ENCODE data around the gene ADIPOR1. TPM values are rescaled to one million over a fixed set of nuclear protein-coding genes. Genes with fewer than 3 reads are reported as not detected.
"Not testable (repeated sequence)": the region's sequence is repeated elsewhere in the genome, so short reads cannot be mapped to it uniquely, and the experiment has no call there.

Gene ADIPOR1, protein sequence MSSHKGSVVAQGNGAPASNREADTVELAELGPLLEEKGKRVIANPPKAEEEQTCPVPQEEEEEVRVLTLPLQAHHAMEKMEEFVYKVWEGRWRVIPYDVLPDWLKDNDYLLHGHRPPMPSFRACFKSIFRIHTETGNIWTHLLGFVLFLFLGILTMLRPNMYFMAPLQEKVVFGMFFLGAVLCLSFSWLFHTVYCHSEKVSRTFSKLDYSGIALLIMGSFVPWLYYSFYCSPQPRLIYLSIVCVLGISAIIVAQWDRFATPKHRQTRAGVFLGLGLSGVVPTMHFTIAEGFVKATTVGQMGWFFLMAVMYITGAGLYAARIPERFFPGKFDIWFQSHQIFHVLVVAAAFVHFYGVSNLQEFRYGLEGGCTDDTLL
- 82.2 and 92.9 TPM in 2 replicates for total RNA-seq

DNA sequence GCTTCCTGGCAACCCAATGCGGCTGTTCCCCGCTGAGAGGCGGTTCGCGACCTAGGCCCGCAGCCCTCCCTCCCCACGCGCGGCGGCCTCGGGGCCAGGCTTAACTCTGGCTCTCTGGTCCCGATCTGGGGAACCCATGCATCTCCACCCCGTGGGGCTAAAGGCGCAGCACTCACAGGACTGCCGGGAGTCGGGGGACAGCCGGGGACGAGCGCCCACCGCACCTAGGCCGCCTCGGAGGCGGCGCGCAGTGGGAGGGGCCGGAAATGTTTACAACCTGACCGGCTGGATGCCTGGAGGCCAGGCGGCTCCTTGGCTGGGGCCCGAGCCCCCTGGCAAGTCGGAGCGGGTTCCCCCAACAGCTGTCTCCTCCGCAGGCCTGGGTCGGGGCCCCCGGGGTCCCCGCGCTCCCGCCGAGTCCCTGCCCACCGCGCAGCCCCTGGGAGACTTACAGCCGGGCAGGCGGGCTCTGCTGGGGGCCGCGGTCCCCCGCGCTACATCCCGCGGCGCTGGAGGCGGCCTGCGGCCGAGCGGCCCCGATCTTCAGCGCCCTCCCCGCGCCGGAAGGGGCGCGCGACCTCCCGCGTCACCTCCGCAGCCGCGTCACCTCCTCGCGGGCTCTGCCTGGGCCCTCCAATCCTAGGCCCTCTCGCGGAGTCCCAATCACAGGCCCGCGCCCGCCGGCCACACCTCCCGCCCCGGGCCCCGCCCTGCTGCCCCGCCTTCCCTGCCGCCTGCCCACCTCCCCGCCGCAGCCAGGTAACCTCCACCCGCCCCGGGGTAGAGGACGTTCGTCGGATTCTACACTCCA is at the start of gene ADIPOR1:
ADIPOR1 (minus strand) TSS at position 580 of the 811 bp plus-strand sequence. CDS start 7,242 bp downstream, outside the sequence.
- no peak for DNase-seq (ENCODE audit: extremely low read depth, low read depth, low spot score)

DNA sequence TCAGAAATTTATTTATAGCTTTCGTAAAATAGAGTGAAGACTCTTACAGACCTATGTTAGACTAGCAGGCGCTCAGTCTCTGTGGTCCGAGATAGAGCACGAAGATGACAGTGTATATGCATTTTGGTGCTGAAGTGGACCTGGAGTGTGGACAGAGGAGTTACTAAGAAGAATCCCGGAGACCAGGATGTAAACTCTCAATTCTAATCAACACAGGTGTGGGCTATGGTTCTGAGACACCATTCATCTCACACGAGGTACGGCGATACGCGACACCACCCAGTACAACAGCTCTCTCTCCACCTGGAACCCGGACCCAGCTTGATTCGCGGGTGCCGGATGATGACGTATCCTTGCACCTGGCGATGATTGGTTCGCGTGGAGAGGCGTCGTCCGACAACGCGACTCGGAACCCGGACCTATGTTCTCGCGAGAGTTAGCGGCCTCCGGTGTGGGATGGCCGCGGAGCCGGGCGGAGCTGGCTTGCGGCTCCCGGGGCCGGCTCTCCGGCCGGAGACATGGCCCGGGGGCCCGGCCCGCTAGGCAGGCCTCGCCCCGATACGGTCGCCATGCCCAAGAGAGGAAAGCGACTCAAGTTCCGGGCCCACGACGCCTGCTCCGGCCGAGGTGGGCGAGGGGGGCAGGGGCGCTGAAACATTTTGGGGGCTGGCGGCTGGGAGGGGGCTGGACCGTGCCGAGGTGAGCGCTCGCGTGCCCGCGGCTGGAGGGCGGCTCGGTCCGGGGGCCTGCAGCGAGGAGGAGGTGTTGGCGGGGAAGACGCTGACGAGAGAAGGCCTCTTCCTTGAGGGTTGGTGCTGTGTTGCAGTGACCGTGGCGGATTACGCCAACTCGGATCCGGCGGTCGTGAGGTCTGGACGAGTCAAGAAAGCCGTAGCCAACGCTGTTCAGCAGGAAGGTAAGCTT is 49.1 kb upstream of the ADIPOR1 start, which contains the start of gene TMEM183A:
TMEM183A (plus strand) TSS at position 427 of the 924 bp plus-strand sequence; CDS start at position 519, 92 bp downstream.
- DNase-seq (ENCODE audit: extremely low read depth, low read depth, low spot score), result peak; percentile 83

DNA sequence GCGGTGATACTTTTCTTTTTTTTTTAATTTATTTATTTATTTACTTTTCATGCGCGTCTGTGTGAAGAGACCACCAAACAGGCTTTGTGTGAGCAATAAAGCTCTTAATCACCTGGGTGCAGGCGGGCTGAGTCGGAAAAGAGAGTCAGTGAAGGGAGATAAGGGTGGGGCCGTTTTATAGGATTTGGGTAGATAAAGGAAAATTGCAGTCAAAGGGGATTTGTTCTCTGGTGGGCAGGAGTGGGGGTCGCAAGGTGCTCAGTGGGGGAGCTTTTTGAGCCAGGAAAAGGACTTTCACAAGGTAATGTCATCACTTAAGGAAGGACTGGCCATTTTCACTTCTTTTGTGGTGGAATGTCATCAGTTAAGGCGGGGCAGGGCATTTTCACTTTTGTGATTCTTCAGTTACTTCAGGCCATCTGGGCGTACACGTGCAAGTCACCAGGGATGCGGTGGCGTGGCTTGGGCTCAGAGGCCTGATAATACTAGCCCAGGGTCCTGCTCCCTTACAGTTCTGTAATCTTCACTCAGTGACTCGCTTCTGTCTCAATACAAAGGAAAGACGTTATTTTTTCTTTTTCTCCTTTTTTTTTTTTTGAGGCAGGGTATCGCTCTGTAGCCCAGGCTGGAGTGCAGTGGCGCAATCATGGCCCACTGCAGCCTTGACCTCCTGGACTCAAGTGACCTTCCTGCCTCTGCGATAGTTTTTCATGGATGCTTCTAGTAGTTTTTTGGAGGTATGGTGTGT is 47.5 kb upstream of the ADIPOR1 start:
- not testable (repeated sequence) for DNase-seq (ENCODE audit: extremely low read depth, low read depth, low spot score)

DNA sequence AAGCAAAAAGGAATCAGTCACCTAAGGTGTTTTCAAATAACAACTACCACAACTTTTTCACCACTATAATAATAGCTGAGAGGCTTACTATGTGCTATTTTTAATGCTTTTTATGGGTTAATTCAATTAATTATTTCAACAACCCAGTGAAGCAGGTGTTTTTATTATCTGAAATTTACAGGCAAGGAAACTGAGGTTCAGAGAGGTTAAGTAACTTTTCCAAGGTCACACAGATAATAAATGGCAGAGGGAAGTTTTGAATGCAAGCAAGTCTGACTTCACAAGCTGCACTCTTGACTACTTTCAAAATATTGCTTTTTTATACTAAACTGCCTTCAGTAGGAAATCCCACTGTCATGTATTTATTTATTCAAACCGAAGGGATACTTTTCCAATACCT is 44.8 kb upstream of the ADIPOR1 start:
- DNase-seq (ENCODE audit: extremely low read depth, low read depth, low spot score), result no peak

DNA sequence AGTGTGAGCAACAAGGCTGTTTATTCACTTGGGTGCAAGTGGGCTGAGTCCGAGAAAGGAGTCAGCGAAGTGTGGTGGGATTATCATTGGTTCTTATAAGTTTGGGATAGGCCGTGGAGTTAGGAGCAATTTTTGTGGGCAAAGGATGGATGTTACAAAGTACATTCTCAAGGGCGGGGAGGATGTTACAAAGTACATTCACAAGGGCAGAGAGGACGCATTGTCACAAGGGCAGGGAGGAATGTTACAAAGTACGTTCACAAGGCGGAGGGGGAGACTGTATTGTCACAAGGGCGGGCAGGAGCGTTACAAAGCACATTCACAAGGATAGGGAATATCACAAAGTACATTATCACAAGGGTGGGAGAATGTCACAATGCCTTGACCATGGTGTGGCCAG is 43.9 kb upstream of the ADIPOR1 start:
- DNase-seq (ENCODE audit: extremely low read depth, low read depth, low spot score), result no peak

DNA sequence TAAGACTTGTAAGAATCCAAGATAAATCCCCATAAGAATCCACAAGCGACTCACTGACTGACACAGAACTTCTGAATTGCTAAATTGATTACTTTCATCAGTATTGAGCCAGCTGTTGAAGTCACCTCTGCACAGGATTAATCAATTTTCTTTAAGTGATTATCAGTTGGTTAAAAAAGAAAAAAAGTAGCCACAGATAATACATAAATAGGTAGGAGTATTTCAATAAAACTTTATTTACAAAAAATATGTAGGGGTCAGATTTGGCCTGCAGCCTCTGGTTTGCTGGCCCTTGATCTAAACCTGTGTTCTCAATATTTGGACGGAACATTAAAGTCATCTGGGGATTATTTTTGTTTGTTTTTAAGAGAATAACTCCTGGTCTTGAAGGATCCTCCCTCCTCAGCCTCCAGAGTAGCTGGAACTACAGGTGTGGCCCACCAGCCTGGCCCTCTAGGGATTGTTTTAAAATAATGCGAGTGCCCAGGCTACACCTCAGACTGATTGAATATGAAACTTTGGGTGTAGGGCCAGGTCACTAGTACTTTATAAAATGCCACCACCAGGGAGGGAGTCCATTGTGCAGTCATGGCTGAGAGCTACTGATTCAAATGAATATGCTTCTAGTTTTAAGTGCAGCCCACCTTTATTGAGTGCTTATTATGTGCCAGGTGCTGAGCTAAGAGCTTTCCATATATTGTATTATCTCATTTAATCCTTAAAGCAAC is 42.3 kb upstream of the ADIPOR1 start:
- DNase-seq (ENCODE audit: extremely low read depth, low read depth, low spot score), result no peak

DNA sequence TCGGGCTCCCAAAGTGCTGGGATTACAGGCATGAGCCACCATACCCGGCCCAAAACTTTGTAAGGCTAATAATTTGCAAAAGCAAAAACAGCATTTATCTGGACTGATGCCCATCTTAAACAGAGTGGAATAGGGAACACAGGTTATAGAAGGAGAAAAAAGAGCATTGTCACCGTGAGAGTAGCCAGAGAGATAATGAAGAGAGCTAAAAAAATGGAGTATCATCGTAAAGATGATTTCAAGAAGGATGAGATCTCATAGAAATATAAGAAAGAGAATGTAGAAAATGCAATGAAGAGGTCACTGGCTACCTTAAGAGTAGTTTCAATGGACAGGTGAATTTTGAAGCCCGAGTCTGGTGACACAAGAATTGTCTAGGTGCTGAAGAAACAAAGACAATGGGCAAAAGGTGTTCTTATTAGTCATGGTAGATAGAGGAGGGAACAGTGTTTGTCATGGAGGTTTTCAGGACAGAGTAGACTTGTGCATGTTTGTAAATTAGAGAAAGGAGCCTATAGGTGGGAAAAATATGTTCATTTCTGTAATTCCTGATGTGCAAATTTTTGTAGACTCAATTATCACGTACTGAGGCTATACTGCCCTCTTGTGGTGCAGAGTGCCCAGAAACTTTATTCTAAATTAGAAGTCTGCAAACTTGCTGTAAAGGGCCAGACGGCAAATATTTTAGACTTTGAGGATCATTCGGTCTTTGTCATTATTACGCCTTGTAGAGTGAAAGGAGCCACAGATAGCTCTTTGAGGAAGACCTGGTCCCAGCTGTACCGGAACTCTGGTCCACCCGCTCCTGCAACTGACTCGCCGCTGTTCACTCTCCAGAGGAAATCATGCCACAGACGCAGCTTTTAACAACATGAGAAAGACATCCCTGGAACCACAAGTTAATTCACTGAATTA is 41.0 kb upstream of the ADIPOR1 start:
- DNase-seq (ENCODE audit: extremely low read depth, low read depth, low spot score), result peak; percentile 41

DNA sequence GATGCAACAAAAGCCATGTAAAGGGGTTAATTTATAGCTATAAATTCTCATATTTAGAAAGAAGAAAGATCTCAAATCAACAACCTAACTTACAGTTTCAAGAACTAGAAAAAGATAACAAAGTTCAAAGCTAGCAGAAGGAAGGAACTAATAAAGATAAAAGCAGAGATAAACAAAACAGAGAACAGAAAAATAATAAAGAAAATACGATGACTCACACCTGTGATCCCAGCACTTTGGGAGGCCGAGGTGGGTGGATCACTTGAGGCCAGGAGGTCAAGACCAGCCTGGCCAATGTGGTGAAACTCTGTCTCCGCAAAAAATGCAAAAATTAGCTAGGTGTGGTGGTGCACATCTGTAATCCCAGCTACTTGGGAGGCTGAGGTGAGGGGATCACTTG is 36.6 kb upstream of the ADIPOR1 start:
- DNase-seq (ENCODE audit: extremely low read depth, low read depth, low spot score), result no peak

DNA sequence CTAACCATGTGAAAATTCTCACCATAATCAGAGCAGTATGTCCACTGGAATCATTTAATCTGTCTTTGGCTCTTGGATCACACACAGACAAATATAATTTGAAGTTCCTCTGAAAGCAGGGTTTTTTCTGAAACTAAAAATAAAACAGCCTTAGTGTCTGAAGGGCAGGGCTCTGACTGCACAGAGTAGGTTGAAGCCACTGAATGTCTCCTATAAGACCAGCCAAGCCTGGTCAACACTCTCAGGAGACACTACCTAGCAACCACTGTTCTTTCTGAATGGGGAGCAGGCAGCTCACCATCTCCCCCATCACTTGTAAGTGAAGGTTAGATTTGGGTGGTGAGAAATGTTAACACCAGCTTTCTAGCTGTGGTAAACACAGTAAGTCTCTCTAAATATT is 33.0 kb upstream of the ADIPOR1 start:
- no peak for DNase-seq (ENCODE audit: extremely low read depth, low read depth, low spot score)

DNA sequence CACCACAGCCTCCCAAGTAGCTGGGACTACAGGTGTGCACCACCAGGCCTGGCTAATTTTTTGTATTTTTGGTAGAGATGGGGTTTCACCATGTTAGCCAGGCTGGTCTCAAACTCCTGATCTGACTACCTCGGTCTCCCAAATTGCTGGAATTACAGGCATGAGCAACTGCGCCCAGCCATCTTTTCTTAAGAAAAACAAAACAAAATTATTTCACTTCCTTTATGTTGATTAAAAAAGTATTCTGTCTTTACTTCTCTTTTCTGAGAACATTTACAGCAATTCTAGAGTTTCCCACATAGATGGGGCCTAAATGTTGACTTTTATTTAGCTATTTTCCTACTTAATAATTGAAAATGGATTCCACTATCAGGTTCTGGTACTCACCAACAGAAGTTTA is 31.8 kb upstream of the ADIPOR1 start:
- DNase-seq (ENCODE audit: extremely low read depth, low read depth, low spot score), result no peak

DNA sequence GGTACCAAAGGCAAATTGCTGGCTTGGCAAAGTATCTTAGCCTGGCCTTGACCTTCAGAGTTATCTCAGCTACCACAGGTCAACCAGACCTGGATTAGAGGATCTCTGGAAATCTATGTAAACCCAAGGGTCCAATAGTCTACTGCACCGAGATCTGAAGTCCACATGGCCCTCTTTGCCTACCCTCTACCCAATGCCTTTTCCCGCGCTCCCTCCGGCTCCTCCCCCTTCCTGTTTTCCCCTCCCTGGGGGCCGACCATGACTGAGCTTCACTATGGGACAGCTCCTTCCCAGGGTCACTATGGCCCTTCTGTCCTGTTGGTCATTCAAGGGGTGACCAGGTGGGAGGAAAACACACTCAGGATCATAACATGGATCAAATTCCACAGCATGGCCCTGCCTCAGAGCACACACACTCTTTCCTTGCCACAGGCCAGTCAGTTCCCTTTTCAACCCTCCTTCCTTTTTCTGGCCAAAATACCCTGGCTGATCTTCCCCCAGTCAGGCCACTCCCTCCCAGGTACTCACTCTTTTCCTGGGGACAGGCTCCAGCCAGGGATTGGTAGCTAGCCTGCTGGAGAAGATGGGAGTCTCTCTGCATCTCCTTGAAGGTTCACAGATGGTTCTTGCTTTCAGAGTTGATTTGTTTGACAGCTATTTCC is 29.9 kb upstream of the ADIPOR1 start:
- DNase-seq (ENCODE audit: extremely low read depth, low read depth, low spot score), result no peak

DNA sequence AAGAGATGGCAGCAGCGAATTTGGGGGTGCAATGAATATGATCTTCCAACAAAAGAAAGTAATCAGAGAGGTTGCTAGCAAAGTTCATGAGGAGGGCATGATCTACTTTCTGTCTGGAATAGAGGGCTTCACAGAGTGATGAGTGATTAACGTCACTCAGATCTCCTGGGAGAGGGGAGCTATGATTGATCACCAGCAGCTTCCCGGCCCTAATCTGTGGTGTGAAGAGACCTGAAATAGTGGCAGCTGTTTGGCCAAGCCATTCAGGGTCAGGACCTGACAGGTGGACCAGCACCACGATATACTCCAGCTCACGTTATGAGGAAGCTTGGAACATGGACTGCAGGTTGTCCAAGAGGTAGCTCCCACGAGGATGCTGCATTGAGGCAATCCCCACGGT is 29.1 kb upstream of the ADIPOR1 start:
- no peak for DNase-seq (ENCODE audit: extremely low read depth, low read depth, low spot score)

DNA sequence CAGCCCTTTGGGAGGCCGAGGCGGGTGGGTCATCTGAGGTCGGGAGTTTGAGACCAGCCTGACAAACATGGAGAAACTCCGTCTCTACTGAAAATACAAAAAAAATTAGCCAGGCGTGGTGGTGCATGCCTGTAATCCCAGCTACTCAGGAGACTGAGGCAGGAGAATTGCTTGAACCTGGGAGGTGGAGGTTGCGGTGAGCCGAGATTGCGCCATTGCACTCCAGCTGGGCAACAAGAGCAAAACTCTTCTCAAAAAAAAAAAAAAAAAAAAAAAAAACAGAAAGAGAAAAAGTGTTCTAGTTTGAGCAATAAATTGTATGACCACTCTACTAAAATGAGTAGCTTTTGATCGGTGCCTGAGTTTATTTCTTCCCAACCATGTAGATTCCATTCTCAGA is 28.0 kb upstream of the ADIPOR1 start:
- DNase-seq (ENCODE audit: extremely low read depth, low read depth, low spot score), result not testable (repeated sequence)

DNA sequence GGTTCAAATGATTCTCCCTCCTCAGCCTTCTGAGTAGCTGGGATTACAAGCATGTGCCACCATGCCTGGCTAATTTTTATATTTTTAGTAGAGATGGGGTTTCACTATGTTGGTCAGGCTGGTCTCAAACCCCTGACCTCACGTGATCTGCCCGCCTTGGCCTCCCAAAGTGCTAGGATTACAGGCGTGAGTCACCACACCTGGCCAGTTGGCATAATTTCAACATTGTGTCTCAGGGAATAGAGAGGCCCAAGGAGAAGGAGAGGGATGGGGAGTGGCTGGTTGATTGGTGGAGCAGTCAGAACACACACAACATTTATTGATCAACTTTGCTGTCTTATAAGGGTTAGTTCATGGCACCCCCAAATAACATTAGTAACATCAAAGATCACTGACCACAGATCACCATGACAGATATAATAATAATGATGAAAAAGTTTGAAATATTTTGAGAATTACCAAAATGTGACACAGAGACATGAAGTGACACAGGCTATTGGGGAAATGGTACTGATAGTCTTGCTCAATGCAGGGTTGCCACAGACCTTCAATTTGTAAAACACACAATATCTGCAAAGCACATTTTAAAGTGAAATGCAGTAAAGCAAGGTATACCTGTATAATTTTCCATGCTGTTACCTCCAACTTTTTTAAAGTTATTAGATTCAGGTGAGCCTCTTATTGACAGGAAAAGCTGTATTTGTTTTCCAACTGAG is 24.8 kb upstream of the ADIPOR1 start:
- DNase-seq (ENCODE audit: extremely low read depth, low read depth, low spot score), result no peak

DNA sequence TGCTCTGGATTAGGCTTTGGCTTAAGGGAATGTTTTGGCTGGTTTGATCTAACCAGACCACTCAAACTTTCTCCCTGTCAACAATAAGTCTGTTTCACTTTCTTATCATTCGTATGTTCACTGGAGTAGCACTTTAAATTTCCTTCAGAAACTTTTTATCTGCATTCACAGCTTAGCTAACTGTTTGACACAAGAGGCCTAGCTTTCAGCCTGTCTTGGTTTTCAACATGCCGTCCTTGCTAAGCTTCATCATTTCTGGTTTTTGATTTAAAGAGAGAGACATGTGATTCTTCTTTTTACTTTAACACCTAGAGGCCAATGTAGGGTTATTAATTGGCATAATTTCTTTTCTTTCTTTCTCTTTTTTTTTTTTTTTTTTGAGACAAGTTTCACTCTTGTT is 23.8 kb upstream of the ADIPOR1 start:
- no peak for DNase-seq (ENCODE audit: extremely low read depth, low read depth, low spot score)

DNA sequence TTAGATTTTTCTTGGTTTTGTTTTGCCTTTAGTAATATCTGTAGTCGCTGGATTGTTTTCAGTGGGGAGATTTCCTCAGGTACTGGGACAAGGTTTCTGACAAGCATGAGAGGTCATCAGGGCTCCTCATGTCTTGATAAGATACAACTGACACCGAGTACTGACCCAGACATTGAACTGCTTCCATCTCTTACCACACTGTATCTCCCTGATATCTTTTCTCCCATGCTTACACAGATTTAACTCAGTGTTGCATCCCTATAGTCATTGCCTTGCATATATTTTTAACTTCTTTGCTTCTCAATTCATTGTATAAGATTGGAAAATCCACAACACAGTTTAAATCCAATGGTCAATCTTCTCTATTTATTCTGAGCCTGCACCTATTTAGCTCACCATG is 21.3 kb upstream of the ADIPOR1 start:
- no peak for DNase-seq (ENCODE audit: extremely low read depth, low read depth, low spot score)

DNA sequence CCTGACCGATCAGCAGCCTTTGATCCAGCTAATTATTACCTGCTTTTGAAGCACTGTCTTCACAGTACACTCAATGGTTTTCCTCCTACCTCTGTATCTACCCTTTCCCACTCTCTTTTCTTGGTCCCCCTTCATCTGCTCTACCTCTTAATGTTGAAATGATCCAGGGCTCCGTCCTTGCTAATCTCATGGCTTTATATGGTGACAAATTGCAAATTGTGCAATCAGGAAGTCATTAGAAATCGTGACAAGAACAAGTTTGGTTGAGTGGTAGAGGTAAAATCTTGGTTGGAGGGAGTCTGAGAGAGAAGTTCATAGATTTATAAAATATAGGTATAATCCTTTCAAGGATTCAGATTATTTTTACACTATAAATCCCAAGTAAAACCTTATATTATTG is 18.5 kb upstream of the ADIPOR1 start:
- DNase-seq (ENCODE audit: extremely low read depth, low read depth, low spot score), result no peak

Measured in glomerular endothelial cell (primary cell).